K562 (cell line): ENCODE data around the gene PTGES3L. TPM values are rescaled to one million over a fixed set of nuclear protein-coding genes. Genes with fewer than 3 reads are reported as not detected.
A peak's percentile ranks its signal among the peaks of the same experiment; 100 is the strongest.

ENCODE experiments used
- CBFB ChIP-seq: sonication (generic); formaldehyde crosslinking; IDR thresholded peaks from 2 replicates; pipeline ENCODE4 v1.4.0; 2020; ENCODE audit warnings: mild to moderate bottlenecking, missing genetic modification reagents
- CHD4 ChIP-seq: fragments of 200-600 bp; sonication (generic); IDR thresholded peaks from 3 replicates; pipeline ENCODE4 v1.6.1; 2012; ENCODE audit warnings: low read depth, mild to moderate bottlenecking, mixed read lengths, low read length, inconsistent platforms; ENCODE audit not compliant: insufficient read depth, insufficient replicate concordance, poor library complexity, severe bottlenecking
- CTBP1 ChIP-seq: fragments of 450-650 bp; IDR thresholded peaks from 2 replicates; pipeline ENCODE4 v1.6.1; 2016; ENCODE audit warnings: borderline replicate concordance
- EWSR1 ChIP-seq: fragments of 450-650 bp; IDR thresholded peaks from 2 replicates; pipeline ENCODE4 v1.6.1; 2018; ENCODE audit warnings: borderline replicate concordance, mild to moderate bottlenecking, low read depth, moderate library complexity; ENCODE audit not compliant: partially characterized antibody
- FOSL1 ChIP-seq: fragments of 200-800 bp; sonication (Bioruptor generic); conservative IDR thresholded peaks from 2 replicates; pipeline ENCODE4 v1.6.1; 2016; ENCODE audit warnings: missing genetic modification characterization, missing compliant biosample characterization
- GABPA ChIP-seq: fragments of 200-800 bp; sonication (Bioruptor generic); conservative IDR thresholded peaks from 2 replicates; pipeline ENCODE4 v1.6.1; 2016; ENCODE audit warnings: low read depth, missing genetic modification characterization, missing compliant biosample characterization
- HDAC2 ChIP-seq: fragments of 450-650 bp; IDR thresholded peaks from 2 replicates; pipeline ENCODE4 v1.6.1; 2016; ENCODE audit warnings: mild to moderate bottlenecking
- KHSRP ChIP-seq: fragments of 450-650 bp; IDR thresholded peaks from 2 replicates; pipeline ENCODE4 v1.6.1; 2017
- KLF13 ChIP-seq: fragments of 450-650 bp; IDR thresholded peaks from 2 replicates; pipeline ENCODE4 v1.6.1; 2016; ENCODE audit warnings: missing genetic modification characterization, low read depth, mild to moderate bottlenecking, missing compliant biosample characterization, moderate library complexity, borderline replicate concordance
- MAFK ChIP-seq: IDR thresholded peaks from 2 replicates; pipeline ENCODE4 v1.6.1; 2011; ENCODE audit warnings: low read length, improper control_type of control experiment
- MEF2D ChIP-seq: conservative IDR thresholded peaks from 2 replicates; pipeline ENCODE4 v1.6.1; 2016; ENCODE audit warnings: low read depth, missing genetic modification characterization, missing compliant biosample characterization
- MTA3 ChIP-seq: fragments of 450-650 bp; formaldehyde crosslinking; IDR thresholded peaks from 2 replicates; pipeline ENCODE4 v1.6.1; 2017; ENCODE audit warnings: mild to moderate bottlenecking, borderline replicate concordance
- NEUROD1 ChIP-seq: fragments of 150-350 bp; IDR thresholded peaks from 2 replicates; pipeline ENCODE4 v1.6.1; 2014; ENCODE audit warnings: borderline replicate concordance, low read length, low read depth; ENCODE audit not compliant: partially characterized antibody
- NFIC ChIP-seq: fragments of 450-650 bp; IDR thresholded peaks from 2 replicates; pipeline ENCODE4 v1.6.1; 2017; ENCODE audit warnings: mild to moderate bottlenecking, inconsistent platforms
- NFRKB ChIP-seq: fragments of 450-650 bp; IDR thresholded peaks from 2 replicates; pipeline ENCODE4 v1.6.1; 2016; ENCODE audit warnings: low read depth
- POLR2A ChIP-seq: fragments of 450-650 bp; conservative IDR thresholded peaks from 2 replicates; pipeline ENCODE4 v1.6.1; 2016
- RBM39 ChIP-seq: fragments of 200-400 bp; formaldehyde crosslinking; optimal IDR thresholded peaks from 2 replicates; pipeline ENCODE3; 2018; ENCODE audit warnings: low read depth, low read length
- SIX5 ChIP-seq, 2 experiments: IDR thresholded peaks; 2 replicates each; pipeline ENCODE4 v1.6.1; 2011; ENCODE audit warnings: low read length in 2 of 2, borderline replicate concordance in 1 of 2, low read depth in 1 of 2, mild to moderate bottlenecking in 1 of 2, moderate library complexity in 1 of 2; ENCODE audit not compliant: insufficient read depth in 1 of 2
- SMC3 ChIP-seq: conservative IDR thresholded peaks from 2 replicates; pipeline ENCODE4 v1.6.1; 2011; ENCODE audit warnings: low read depth, low read length, improper control_type of control experiment; ENCODE audit not compliant: insufficient read depth
- ZBTB8A ChIP-seq: fragments of 450-650 bp; IDR thresholded peaks from 2 replicates; pipeline ENCODE4 v1.6.1; 2018; ENCODE audit warnings: mild to moderate bottlenecking, moderate library complexity; ENCODE audit not compliant: partially characterized antibody
- ZEB2 ChIP-seq: fragments of 450-650 bp; IDR thresholded peaks from 2 replicates; pipeline ENCODE4 v1.6.1; 2016
- ZNF431 ChIP-seq: sonication (generic); formaldehyde crosslinking; IDR thresholded peaks from 2 replicates; pipeline ENCODE4 v1.8.0; 2022; ENCODE audit warnings: mild to moderate bottlenecking, missing genetic modification reagents
- ZNF830 ChIP-seq: fragments of 250-450 bp; sonication (Bioruptor Pico); IDR thresholded peaks from 2 replicates; pipeline ENCODE4 v1.5.0; 2021; ENCODE audit warnings: mild to moderate bottlenecking
- polyA plus RNA-seq, 8 experiments: library from polyadenylated mRNA; depleted of rRNA in 4 of 8; stranded (reverse) in 5 of 8; unstranded in 3 of 8; fragments of >200 nt; fragmentation: Nextera tagmentation in 2 of 8; fragmentation: Illumina TruSeq in 1 of 8; extraction: Ambion mirVana in 2 of 8; extraction: Trizol in 1 of 8; gene quantifications; 2 replicates each; pipeline versions ENCODE4 v1.2.1 to v1.2.3, GENCODE V29; 2011 to 2014; ENCODE audit warnings: inconsistent platforms in 1 of 8, missing spikeins in 1 of 8
- total RNA-seq, 7 experiments: library from RNA; depleted of rRNA in 6 of 7; stranded (reverse); fragments of >200 nt in 6 of 7; fragmentation: Illumina TruSeq in 2 of 7; extraction: Trizol in 2 of 7; gene quantifications; 2 replicates each; pipeline versions ENCODE4 v1.2.1 to v1.2.3, GENCODE V29; 2011 to 2021; ENCODE audit warnings: low replicate concordance in 1 of 7
- TF ChIP-seq, protein P1 (sequence below): fragments of 450-650 bp; IDR thresholded peaks from 2 replicates; pipeline ENCODE4 v1.6.1; 2016; ENCODE audit warnings: antibody characterized with exemption
- TF ChIP-seq, protein P2 (sequence below): fragments of 200-800 bp; sonication (Bioruptor generic); IDR thresholded peaks from 2 replicates; pipeline ENCODE4 v1.6.1; 2017; ENCODE audit warnings: missing genetic modification characterization, missing compliant biosample characterization
- TF ChIP-seq, protein P3 (sequence below), 2 experiments: fragments of 450-650 bp; IDR thresholded peaks; 2 replicates each; pipeline ENCODE4 v1.6.1; 2016

PTGES3L gene
- total and polyA plus RNA-seq, 9 of the 15 experiments (the other 6 are each of a cell fraction or from before 2014, with no cell fraction given): 6.0 to 16.0 (median 9.6) TPM

GRCh38 chr17:42928714-42929496, 51.0 kb downstream of the PTGES3L start (continued):
- peak; percentile 62 for TF ChIP-seq CHD4
- TF ChIP-seq, protein P1, sequence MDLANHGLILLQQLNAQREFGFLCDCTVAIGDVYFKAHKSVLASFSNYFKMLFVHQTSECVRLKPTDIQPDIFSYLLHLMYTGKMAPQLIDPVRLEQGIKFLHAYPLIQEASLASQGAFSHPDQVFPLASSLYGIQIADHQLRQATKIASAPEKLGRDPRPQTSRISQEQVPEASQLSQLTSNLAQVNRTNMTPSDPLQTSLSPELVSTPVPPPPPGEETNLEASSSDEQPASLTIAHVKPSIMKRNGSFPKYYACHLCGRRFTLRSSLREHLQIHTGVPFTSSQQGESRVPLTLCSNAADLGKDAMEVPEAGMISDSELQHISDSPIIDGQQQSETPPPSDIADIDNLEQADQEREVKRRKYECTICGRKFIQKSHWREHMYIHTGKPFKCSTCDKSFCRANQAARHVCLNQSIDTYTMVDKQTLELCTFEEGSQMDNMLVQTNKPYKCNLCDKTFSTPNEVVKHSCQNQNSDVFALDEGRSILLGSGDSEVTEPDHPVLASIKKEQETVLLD: 0 out of 2 replicates have a peak, but pooled peaks have one; percentile 37
- TF ChIP-seq GABPA: no peak
- peak; percentile 93 for TF ChIP-seq ZEB2
- TF ChIP-seq FOSL1 (tag): peak; percentile 87
- peak; percentile 50 for TF ChIP-seq NEUROD1
- no peak for TF ChIP-seq KHSRP
- TF ChIP-seq POLR2A: peak; percentile 48
- peak; percentile 55; the same call in 1 of the 2 replicates for TF ChIP-seq NFIC
- peak; percentile 63; the same call in 1 of the 2 replicates for TF ChIP-seq SMC3
- TF ChIP-seq NFRKB: peak; percentile 90; the same call in 1 of the 2 replicates
- TF ChIP-seq RBM39: no peak
- TF ChIP-seq ZNF830: no peak
- TF ChIP-seq MEF2D (tag): peak; percentile 73; the same call in 1 of the 2 replicates
- TF ChIP-seq MTA3: peak; percentile 76
- TF ChIP-seq, protein P2, sequence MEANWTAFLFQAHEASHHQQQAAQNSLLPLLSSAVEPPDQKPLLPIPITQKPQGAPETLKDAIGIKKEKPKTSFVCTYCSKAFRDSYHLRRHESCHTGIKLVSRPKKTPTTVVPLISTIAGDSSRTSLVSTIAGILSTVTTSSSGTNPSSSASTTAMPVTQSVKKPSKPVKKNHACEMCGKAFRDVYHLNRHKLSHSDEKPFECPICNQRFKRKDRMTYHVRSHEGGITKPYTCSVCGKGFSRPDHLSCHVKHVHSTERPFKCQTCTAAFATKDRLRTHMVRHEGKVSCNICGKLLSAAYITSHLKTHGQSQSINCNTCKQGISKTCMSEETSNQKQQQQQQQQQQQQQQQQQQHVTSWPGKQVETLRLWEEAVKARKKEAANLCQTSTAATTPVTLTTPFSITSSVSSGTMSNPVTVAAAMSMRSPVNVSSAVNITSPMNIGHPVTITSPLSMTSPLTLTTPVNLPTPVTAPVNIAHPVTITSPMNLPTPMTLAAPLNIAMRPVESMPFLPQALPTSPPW (CRISPR knock-in tag): peak; percentile 84
- peak; percentile 93 for TF ChIP-seq MAFK
- no peak for TF ChIP-seq CBFB
- TF ChIP-seq, protein P3, sequence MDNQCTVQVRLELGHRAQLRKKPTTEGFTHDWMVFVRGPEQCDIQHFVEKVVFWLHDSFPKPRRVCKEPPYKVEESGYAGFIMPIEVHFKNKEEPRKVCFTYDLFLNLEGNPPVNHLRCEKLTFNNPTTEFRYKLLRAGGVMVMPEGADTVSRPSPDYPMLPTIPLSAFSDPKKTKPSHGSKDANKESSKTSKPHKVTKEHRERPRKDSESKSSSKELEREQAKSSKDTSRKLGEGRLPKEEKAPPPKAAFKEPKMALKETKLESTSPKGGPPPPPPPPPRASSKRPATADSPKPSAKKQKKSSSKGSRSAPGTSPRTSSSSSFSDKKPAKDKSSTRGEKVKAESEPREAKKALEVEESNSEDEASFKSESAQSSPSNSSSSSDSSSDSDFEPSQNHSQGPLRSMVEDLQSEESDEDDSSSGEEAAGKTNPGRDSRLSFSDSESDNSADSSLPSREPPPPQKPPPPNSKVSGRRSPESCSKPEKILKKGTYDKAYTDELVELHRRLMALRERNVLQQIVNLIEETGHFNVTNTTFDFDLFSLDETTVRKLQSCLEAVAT (IDR thresholded peaks at IDR 0.05): no peak
- no peak for TF ChIP-seq ZNF431 (CRISPR knock-in tag)
- no peak for TF ChIP-seq EWSR1
- no peak for TF ChIP-seq SIX5 (IDR thresholded peaks at IDR 0.05; ENCODE audit: borderline replicate concordance in 1 of 2, insufficient read depth in 1 of 2, low read depth in 1 of 2, low read length in 2 of 2)
- TF ChIP-seq HDAC2: no peak; the same call in none of the 2 replicates
- peak; percentile 76 for TF ChIP-seq CTBP1
- TF ChIP-seq ZBTB8A: no peak
- no peak for TF ChIP-seq KLF13 (tag)
